NCI-H128 (cell line): ENCODE measurements around the gene SHPK.

Source experiments
- DNase-seq: peaks from one replicate; lab custom pipeline; 2025; ENCODE audit not compliant: unreplicated experiment; lab: John Stamatoyannopoulos, UW

Gene SHPK

DNA sequence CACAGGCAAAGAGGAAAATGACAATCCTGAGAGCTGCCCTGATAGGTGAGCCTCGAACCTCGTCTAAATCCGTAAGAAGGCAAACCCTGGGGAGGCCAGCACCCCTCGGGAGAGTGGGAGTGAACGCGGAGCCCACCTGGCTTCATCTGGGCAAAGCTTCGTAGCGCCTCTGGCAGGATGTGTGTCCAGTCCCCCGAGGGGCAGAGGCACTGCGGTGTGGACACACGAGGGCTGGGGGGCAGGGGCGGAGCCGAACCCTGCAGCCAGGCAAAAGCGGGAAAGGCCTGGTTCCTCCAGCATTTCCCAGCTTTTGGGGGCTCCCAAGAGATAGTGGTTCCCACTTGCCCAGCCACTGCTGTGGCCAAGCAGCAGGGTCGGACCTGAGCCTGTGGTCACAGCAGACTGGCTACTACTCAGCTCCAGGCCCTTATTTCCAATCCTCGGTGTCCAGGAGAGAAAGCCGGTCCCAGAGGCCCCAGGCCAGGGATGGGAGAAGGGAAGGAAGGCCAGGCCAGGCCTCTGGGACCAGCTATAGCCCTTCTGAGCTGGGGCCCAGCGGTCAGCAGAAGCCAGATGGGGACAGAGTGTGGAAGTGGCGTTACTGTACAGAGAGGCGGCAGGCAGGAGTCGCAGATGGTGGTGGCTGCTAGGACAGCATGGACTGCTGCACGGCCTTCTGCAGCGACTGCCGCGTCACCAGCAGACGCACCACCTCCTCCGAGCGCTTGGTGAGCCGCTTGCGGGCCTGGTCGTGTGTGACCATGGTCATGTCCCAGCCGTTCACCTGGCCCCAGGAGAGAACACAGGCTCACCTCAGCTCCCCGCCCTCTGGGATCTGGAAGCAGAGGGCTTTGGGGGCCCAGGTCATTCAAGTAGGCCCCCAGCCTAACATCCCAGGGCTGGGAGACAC is 27.3 kb upstream of the SHPK start:
- DNase-seq: no peak

DNA sequence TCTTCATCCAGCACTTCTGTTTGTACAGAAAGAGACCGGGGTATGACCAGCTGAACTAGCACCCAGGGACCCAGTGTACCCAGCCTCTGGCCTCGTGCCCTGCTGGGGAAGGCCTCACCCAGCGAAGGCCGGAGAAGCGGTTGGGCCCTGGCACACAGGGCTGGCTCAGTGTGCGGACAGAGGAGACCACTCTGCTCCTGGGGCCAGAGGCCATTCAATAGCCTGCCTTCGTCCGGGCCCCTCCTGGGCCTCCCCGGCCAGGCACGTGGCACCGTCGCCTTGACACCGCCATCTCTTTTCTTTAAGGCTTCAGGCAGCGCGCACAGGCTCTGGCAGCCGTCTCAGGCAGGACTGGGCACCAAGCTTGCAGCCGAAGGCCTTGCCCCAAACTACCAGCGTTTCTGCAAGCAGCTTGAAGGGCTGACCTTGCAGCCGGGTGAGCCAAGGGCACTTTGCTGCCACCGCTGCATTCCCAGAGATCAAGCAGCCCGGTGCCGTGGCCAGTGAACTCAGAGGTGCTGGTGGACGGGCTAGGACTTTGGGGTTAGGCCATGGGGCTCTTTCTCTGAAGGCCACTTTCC is 24.4 kb upstream of the SHPK start:
- no peak for DNase-seq

DNA sequence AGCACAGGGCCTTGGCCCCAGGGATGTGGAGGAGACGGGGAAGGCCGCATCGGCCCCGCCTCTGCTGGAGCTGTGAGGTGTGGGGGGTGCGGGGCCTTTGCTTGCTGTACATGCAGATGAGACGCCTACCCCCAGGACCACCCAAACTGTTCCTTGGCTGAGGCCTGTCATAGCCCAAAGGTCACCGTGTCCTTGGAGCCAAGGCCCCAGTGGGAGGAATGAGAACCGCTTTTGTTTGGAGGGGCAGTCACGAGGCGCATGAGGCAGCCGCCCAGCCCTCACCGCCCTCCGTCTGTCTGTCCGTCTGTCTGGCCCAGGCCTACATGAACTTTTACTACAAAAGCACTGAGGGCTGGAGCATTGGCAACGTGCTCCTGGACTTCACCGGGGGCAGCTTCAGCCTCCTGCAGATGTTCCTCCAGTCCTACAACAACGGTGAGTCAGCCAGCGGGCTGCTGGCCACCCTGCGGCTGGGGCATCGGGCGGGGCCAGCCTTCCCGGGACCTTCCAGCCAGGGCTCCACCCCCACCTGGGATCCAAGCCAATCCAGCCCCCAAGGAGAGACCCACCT is 23.6 kb upstream of the SHPK start:
- no peak for DNase-seq

DNA sequence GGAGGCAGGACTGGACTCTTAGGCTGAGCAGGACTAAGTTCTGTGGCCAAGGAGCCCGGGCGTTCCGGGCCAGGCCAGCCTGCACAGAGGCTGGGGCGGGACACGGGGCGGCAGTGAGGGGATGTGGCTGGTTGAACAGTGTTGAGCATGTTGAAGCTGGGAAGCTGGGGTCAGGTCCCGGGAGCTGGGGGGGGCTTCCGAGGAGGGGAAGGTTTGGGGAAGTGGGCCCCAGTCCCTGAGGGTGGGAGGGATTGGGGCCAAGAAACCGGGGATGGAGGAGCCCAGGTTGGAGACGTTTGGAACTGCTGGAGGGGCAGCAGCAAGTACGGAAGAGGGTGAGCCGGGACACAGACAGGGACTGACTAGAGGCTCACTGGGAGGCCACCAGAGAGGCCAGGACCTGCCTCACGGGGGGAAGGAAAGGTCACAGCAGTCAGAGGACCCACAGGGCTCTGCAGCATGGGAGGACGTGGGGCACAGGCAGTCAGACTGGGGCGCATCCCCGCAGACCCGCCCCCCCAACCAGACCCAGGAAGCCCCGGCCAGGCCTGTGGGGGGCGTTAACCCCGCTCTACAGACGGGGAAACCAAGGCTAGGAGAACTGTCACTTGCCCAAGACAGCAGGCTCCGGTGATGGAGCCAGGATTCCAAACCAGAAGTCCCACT is 22.9 kb upstream of the SHPK start:
- DNase-seq: no peak

DNA sequence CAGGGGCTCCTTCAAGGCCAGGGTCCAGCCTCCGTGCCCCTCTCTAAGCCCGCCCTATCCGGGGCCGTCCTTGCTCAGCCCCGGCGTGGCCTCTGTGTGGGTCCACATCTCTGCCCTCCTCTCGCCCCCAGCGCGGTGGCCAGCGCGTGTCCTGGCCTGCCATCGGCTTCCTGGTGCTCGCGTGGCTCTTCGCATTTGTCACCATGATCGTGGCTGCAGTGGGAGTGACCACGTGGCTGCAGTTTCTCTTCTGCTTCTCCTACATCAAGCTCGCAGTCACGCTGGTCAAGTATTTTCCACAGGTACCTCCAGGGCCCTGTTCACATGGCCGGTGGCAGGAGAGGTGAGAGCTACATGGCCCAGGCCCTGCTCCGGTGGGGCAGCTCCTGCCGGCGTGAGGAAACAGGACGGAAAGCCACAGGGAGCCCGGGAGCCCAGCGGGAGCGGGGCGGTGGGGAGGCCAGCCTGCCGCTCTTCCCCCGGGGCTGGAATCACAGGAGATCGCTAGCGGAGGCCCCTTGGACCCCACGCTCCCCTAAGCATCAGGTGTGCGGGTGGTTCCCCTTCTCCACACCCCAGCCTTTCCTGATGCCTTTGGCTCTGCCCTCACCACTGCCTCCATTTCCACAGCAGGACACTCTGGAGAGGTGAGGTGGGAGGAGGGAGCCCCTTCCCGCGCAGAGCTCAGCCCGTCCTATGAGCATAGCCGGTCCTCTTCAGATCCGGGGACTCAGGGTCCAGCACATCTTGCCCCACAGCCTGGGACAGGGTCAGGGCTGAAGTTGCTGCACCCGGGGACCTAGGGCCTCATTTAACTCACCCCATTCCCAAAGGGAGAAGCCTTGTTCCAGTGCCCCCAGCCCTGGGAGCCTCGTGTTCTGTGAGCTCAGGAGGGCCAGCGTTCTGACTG is 22.1 kb upstream of the SHPK start:
- DNase-seq: no peak

DNA sequence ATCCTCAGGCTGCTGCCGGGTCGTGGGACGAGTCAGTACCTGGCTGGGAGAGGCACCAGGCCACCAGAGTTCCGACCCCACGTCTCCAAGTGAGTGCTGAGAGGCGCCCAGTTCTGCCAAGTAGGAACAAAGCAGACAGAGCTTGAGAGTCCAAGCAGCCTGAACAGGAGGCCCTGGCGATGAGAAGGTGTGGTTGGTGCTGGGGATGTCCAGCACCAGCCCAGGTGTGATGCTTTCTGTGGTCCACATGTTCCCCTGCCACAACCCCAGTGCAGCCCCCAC is 21.5 kb upstream of the SHPK start:
- no peak for DNase-seq

DNA sequence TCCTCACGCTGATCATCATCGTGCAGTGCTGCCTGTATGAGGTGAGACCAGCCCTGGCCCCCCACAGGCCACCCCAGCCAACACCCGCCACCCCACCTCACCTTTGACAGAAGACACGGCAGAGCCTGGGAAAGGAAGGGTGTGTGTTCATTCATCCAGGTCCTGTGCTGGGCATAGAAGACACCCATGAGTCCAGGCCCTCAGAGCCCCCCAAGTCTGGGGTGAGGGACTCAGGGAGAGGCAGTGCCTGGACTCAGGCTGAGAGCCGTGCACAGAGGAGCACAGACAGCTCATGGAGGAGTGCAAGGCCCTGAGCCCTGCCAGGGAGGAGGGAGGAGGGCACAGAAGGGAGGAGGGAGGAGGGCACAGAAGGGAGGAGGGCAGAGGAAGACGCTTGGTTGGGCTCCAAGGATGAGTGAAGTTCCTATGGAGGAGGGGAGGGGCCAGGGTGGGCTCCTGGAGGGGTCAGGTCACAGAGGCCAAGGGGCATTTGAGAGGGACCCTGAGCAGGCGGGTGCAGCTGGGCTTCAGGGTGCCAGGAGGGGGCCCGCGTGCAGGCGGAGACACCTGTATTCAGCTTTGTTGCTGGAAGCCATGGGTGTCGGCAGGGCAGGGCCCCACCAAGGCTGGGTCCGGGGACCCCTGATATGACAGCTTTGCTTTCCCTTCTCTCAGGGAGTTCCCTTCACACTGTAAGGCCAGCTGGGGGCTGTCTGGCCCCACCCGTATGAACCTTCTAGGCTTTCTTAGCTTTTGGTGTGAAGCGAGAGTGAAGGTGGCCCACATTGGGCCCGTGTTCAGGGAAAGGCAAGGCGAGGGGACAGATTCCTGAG is 20.9 kb upstream of the SHPK start:
- DNase-seq: no peak

DNA sequence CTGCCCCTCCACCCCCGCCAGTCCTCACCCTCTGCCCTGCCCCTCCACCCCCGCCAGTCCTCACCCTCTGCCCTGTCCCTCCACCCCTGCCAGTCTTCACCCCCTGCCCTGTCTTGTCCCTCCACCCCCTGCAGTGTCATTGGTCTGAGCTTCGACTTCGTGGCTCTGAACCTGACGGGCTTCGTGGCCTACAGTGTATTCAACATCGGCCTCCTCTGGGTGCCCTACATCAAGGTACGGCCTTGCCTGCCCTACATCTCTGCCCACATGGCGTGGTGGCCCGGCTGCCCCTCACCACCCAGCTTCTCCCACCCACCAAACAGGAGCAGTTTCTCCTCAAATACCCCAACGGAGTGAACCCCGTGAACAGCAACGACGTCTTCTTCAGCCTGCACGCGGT is 20.3 kb upstream of the SHPK start:
- no peak for DNase-seq

DNA sequence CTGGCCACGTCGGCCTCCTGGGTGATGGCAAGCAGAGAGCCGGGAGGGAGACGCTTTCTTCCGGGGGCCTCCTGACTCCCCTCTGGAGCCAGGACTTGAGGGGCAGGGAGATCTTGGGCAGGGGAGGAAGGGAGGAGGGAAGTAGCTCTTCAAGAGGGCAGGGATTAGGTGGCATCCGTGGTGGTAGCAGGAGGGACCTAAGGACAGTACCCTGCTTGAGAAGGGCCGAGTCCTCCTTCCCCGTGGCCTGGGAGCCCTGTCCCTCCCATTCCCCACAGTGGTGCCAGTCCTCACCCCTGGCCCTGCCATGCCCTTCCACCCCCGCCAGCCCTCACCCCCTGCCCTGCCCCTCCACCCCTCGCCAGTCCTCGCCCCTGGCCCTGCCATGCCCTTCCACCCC is 19.7 kb upstream of the SHPK start:
- no peak for DNase-seq

DNA sequence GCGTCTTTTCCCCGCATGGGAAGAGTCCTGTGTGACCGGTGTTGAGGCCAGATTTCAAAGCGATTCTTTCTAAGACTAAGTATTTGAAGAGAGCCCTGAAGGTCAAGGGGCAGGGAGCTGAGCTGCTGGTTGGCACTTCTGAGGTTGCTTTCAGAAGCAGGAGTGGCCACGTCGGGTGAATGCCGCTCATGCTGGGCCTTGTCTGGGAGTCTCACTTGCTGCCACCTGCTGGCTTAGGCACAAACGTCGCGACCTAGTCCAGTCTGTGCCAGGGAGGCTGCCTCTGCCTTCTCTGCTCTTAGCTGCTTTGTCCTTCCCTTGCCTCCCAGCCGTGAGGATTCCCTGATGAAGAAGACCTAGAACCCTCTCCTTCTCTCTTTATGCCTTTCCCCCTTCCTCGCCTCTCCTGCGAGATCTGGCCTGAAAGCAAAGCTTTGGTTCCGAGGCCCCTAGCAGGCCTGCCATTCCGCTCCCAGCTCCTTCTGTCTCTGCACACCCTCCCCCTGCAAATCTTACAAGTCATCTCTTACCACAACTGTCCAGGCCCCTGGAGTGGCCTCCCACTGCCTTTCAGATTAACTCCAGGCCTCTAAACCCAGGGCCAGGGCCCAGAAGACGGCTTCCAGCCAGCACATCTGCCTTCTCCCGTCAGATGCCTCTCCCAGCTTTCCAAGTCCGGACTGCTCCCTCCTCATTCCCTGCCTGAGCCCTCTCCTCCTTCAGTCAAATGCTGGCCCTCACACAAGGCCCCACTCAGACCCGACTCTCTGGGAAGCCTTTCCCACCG is 11.9 kb upstream of the SHPK start:
- no peak for DNase-seq

DNA sequence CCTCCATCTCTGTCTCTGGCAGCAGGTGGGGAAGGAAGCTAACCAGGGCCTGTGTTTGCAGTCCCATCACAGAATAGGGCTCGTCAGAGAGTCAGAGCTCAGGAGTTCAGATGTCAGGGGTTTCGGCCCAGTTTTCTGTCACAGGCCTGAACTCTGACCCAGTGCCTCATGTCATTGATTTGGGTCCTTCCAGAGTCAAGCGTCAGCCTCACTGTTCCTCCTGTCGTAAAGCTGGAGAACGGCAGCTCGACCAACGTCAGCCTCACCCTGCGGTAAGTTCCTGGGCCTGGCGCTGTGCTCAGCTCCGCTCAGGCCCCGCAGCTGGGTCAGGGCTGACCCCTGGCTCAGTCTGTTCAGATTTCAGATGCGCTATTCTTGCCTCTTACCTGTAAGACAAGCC is 11.2 kb upstream of the SHPK start:
- DNase-seq: no peak

DNA sequence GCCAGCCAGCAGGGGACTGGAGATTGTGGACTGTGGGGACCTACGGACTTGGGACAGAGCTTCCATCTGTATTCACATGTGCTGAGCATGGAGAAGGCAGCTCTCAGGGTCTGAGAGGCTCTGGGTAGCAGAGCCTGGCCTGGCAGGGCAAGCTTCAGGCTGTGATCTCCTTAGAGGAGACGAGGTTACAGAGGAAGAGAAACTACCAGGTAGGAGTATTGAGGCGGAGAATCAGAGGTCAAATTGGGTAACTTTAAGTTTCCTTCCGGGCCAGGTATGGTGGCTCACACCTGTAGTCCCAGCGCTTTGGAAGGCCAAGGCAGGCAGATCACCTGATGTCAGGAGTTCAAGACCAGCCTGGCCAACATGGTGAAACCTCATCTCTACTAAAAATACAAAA is 9.3 kb upstream of the SHPK start:
- no peak for DNase-seq

DNA sequence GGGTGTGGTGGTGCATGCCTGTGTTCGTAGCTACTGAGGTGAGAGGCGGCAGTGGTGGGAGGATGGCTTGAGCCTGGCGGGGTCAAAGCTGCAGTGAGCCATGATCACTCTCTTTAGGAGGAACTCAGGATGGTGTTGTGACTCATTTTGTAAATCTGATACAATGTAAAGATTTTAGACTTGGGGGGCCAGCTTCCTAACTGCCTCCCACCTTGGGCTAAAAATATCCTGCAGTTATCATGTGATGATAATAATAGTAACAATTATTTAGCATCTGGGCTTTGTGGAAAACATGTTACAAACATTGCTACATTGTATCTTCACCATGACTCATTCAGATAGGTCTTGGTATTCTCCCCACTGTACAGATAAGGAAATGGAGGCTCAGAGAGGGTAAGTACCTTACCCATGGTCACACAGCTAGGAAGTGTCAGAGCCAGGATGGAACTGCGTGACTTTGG is 7.9 kb upstream of the SHPK start:
- DNase-seq: no peak

DNA sequence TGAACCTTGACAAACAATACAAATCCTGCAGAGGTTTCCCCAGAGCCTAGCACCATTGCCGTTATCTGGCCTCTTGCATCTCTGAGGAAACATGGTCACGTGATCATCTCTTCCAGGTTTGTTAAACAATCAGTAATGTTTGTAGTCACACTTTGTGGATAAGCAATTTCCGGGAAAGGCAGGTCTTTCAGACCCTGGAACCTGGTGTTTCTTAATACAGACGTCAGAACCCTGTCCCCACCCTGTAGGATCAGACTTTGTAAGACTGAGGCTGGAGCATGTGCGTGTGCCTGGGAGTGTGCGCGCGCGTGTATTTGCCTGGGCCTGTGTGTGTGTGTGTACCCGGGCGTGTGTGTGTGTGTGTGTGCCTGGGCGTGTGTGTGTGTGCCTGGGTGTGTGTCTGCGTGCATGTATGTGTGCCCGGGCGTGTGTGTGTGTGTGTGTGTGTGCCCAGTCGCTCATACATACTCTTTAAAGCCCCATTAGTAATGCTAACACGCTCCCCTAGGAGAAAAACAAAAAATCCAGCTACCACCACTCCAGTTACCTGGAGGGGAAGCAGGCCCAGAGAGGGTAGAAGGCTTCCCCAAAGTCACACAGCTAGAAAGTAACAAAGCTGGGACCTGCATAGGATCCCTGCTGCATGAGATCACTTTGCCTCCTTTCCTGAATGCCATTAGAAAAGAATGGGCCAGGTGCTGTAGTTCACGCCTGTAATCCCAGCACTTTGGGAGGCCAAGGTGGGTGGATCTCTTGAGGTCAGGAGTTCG is 5.9 kb upstream of the SHPK start:
- DNase-seq: no peak

DNA sequence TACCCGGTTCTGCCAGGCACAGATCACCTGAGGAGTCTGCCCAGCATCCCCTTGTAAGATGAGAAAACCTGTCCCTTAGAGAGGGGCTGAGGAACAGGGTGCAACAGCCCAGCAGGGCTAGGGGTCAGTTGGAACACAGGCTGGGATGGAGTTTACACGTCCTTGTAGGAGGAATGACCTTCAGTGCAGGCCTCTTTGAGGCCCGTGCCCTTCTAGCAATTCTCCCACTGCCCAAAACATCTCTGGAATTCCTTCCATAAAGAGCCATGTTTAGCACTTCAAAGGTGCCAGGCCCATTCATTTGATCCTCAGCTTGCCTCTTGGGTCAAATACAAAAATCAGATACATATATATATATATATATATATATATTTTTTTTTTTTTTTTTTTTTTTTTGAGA is 5.0 kb upstream of the SHPK start:
- no peak for DNase-seq

DNA sequence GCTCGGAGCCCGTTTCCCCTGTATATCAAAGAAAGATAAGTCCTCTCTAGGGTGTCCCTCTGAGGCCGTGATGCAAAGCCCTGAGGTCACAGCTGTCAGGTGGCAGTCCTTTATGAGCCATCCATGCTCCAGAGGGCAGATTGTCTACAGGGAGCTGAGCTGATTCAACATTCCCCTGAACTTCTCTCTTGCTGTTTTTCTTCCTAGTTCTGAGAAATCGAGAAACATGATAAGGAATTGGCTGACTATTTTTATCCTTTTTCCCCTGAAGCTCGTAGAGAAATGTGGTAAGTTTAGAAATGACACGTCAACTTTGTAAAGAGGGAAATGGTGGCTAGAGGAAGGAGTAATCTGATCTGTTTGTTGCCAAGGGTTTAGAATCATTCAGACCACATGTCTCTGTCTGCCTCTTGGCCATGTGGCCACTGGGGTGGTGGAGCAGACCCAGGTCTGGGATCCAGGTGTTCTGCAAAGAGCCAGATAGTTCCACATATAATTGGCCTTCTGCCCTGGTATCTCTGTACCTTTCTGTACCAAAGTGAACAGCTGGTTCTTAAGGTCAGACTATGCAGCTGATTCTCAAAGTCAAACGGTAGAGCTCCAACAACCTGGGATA is 4.0 kb upstream of the SHPK start:
- DNase-seq: no peak

DNA sequence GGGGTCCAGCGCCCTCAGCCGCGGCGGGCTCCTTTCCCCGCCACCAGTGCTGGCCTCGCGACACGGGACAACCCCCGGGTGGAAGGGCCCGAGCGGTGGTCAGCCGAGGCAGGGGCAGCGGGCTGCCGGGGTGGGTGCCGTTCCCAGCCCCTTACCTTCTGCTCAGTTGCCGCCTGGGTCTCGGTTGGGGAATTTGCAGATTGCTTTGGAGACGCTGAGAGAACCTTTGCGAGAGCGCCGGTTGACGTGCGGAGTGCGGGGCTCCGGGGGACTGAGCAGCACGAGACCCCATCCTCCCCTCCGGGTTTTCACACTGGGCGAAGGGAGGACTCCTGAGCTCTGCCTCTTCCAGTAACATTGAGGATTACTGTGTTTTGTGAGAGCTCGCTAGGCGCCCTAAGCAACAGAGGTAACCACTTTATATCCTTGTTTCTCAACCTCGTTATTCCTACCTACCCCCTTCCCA is 891 bp upstream of the SHPK start:
- no peak for DNase-seq
